MM.1S (cell line): ENCODE results near the gene DNAH6.

Source experiments
- DNase-seq: peaks from one replicate; pipeline ENCODE4 v3.0.0-alpha.2; 2015
- H2AFZ ChIP-seq: fragments of 300-600 bp; sonication (generic); 2 replicates; pipeline ENCODE4 v1.6.0; 2016; ENCODE audit warnings: antibody characterized with exemption, low read length
- H3F3A ChIP-seq: fragments of 300-600 bp; sonication (generic); 2 replicates; pipeline ENCODE4 v1.6.1; 2016; ENCODE audit warnings: mild to moderate bottlenecking, antibody characterized with exemption, low read length, moderate library complexity, mixed read lengths; ENCODE audit not compliant: insufficient read depth
- H3K27ac ChIP-seq: fragments of 300-600 bp; sonication (generic); 2 replicates; pipeline ENCODE4 v1.5.1; 2016; ENCODE audit warnings: mild to moderate bottlenecking, low read length
- H3K27me3 ChIP-seq: fragments of 300-600 bp; sonication (generic); replicated peaks from 2 replicates; pipeline ENCODE4 v1.6.0; 2016; ENCODE audit warnings: low read length; ENCODE audit not compliant: insufficient read depth
- H3K36me3 ChIP-seq: fragments of 300-600 bp; sonication (generic); replicated peaks from 2 replicates; pipeline ENCODE4 v1.6.1; 2016; ENCODE audit warnings: mild to moderate bottlenecking, low read length, mixed read lengths; ENCODE audit not compliant: insufficient read depth
- H3K4me1 ChIP-seq: fragments of 300-600 bp; sonication (generic); 2 replicates; pipeline ENCODE4 v1.6.1; 2016; ENCODE audit warnings: low read length, mixed read lengths
- H3K4me2 ChIP-seq: fragments of 300-600 bp; sonication (generic); 2 replicates; pipeline ENCODE4 v1.6.0; 2016; ENCODE audit warnings: low read depth, low read length
- H3K4me3 ChIP-seq: fragments of 300-600 bp; sonication (generic); 2 replicates; pipeline ENCODE4 v1.5.1; 2016; ENCODE audit warnings: low read length, mixed read lengths
- H3K79me2 ChIP-seq: fragments of 300-600 bp; sonication (generic); 2 replicates; pipeline ENCODE4 v1.6.1; 2016; ENCODE audit warnings: mixed run types, low read length, mixed read lengths
- H3K9ac ChIP-seq: fragments of 300-600 bp; sonication (generic); 2 replicates; pipeline ENCODE4 v1.6.1; 2016; ENCODE audit warnings: low read length, mixed read lengths
- H3K9me2 ChIP-seq: fragments of 300-600 bp; sonication (generic); replicated peaks from 2 replicates; pipeline ENCODE4 v1.6.1; 2016; ENCODE audit warnings: mild to moderate bottlenecking, low read length, mixed read lengths; ENCODE audit not compliant: insufficient read depth
- H3K9me3 ChIP-seq: fragments of 300-600 bp; sonication (generic); replicated peaks from 2 replicates; pipeline ENCODE4 v1.6.1; 2016; ENCODE audit warnings: mild to moderate bottlenecking, low read length, mixed read lengths; ENCODE audit not compliant: insufficient read depth
- H4K20me1 ChIP-seq: fragments of 300-600 bp; sonication (generic); 2 replicates; pipeline ENCODE4 v1.6.1; 2016; ENCODE audit warnings: mild to moderate bottlenecking, low read length, moderate library complexity, mixed read lengths; ENCODE audit not compliant: insufficient read depth
- EZH2 ChIP-seq: fragments of 300-600 bp; sonication (generic); optimal IDR thresholded peaks from 2 replicates; pipeline ENCODE3; 2017; ENCODE audit warnings: low read depth, mild to moderate bottlenecking, antibody characterized with exemption, low read length, mixed read lengths
- EZH2phosphoT487 ChIP-seq: fragments of 300-600 bp; sonication (generic); IDR thresholded peaks from 2 replicates; pipeline ENCODE4 v1.6.1; 2018; ENCODE audit warnings: antibody characterized with exemption, low read length
- TF ChIP-seq, protein P1 (sequence below): fragments of 300-600 bp; sonication (generic); IDR thresholded peaks from 2 replicates; pipeline ENCODE4 v1.5.1; 2016; ENCODE audit warnings: antibody characterized with exemption, low read length, mixed read lengths

Gene DNAH6

DNA sequence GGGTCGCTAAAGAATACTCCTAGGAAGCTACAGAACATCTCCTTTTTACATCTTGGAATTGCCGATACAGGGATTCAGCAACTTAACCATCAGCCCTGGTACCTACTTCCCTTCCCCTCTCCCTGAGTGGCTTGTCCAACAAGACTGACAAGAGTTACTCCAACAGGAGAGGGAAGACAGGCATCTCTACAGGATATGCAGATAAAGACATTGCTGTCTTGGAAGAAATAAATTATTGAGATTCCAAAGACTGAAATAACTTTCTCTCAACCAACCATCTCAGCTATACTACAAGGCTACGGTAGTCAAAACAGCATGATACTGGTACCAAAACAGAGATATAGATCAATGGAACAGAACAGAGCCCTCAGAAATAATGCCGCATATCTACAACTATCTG, 277.3 kb downstream of the DNAH6 start:
- Histone ChIP-seq H3K4me2 (no peak overlapping the region), H3K9ac (no peak overlapping the region), H3K79me2 (no peaks in the 10 kb centered on the region), H3K4me1 (no peaks in the 10 kb centered on the region), H3F3A (no peaks in the 10 kb centered on the region), H3K4me3 (no peak overlapping the region), H3K27ac (no peak overlapping the region), H4K20me1 (no peaks in the 10 kb centered on the region), H3K9me2 (no peaks in the 10 kb centered on the region), H3K27me3 (no peaks in the 10 kb centered on the region), H2AFZ (no peak overlapping the region), H3K9me3 (no peaks in the 10 kb centered on the region), H3K36me3 (no peaks in the 10 kb centered on the region)
- DNase-seq, result no peak
- TF ChIP-seq, protein P1, sequence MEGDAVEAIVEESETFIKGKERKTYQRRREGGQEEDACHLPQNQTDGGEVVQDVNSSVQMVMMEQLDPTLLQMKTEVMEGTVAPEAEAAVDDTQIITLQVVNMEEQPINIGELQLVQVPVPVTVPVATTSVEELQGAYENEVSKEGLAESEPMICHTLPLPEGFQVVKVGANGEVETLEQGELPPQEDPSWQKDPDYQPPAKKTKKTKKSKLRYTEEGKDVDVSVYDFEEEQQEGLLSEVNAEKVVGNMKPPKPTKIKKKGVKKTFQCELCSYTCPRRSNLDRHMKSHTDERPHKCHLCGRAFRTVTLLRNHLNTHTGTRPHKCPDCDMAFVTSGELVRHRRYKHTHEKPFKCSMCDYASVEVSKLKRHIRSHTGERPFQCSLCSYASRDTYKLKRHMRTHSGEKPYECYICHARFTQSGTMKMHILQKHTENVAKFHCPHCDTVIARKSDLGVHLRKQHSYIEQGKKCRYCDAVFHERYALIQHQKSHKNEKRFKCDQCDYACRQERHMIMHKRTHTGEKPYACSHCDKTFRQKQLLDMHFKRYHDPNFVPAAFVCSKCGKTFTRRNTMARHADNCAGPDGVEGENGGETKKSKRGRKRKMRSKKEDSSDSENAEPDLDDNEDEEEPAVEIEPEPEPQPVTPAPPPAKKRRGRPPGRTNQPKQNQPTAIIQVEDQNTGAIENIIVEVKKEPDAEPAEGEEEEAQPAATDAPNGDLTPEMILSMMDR, result no peak
- no peak for TF ChIP-seq EZH2phosphoT487
- no peak for TF ChIP-seq EZH2

DNA sequence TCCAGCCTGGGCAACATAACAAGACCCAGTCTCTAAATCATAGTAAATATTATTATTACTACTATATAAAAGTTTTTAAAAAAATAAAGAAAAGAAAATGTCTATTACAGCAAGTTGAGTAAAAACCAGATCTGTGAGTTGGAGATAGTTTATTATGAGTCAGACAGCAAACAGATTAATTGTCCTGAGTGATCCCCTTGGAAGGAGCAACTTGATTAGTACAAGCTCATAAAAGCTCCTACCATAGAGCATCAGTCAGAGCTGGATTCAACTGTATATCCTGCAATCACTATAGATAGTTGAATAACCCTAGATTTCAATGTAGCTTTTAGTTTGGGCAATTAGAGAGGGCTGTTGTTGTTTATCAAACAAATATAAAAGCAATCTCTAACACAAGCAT, 280.5 kb downstream of the DNAH6 start:
- H3K4me1 ChIP-seq, result peaks cover 20% of the 10 kb centered on the region
- no peak overlapping the region for H3K4me2 ChIP-seq
- H3K79me2 ChIP-seq, result no peaks in the 10 kb centered on the region
- H3K36me3 ChIP-seq, result no peaks in the 10 kb centered on the region
- peaks cover 10% of the 10 kb centered on the region for H3F3A ChIP-seq
- no peak overlapping the region for H3K4me3 ChIP-seq
- H2AFZ ChIP-seq, result no peak overlapping the region
- H3K27ac ChIP-seq, result no peak overlapping the region
- no peak for TF ChIP-seq EZH2
- TF ChIP-seq EZH2phosphoT487, result no peak
- TF ChIP-seq, protein P1, result no peak
- H3K9me2 ChIP-seq, result no peaks in the 10 kb centered on the region
- DNase-seq, result no peak
- H3K9me3 ChIP-seq, result no peaks in the 10 kb centered on the region
- H3K9ac ChIP-seq, result no peak overlapping the region
- H4K20me1 ChIP-seq, result no peaks in the 10 kb centered on the region
- no peaks in the 10 kb centered on the region for H3K27me3 ChIP-seq

DNA sequence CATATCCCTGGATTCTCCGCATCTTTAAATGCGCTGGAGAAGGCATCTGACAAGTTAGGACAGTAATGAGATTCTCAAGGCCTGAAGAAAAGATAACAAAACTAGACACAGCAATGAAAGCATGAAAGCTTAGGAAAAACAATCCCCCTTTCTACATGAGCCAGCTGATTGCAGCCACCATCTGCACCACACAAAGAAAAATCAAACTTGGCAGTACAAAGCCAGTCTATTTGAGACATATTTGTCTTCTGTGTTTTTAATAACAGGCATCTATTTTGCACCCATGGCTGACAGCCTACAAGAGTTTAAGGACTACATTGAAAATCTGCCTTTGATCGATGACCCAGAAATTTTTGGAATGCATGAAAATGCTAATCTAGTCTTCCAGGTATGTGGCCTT, 281.0 kb downstream of the DNAH6 start:
- H3K27ac ChIP-seq, result no peak overlapping the region
- H3K27me3 ChIP-seq, result no peaks in the 10 kb centered on the region
- no peak overlapping the region for H3K4me2 ChIP-seq
- no peak overlapping the region for H3K4me3 ChIP-seq
- no peaks in the 10 kb centered on the region for H3K9me3 ChIP-seq
- DNase-seq, result no peak
- no peak overlapping the region for H2AFZ ChIP-seq
- H4K20me1 ChIP-seq, result no peaks in the 10 kb centered on the region
- no peak overlapping the region for H3K9ac ChIP-seq
- TF ChIP-seq, protein P1, result no peak
- TF ChIP-seq EZH2phosphoT487 (no peak), EZH2 (no peak)
- H3K36me3 ChIP-seq, result no peaks in the 10 kb centered on the region
- H3K9me2 ChIP-seq, result no peaks in the 10 kb centered on the region
- H3K79me2 ChIP-seq, result no peaks in the 10 kb centered on the region
- H3K4me1 ChIP-seq, result peaks cover 25% of the 10 kb centered on the region
- peaks cover 10% of the 10 kb centered on the region for H3F3A ChIP-seq
